Vagina (tissue), 2 donors: ENCODE results near the gene DLG2.
"Not testable (repeated sequence)": the region's sequence is repeated elsewhere in the genome, so short reads cannot be mapped to it uniquely, and the experiment has no call there.

Experiments
- POLR2AphosphoS5 ChIP-seq, 2 donors: sonication (generic); formaldehyde crosslinking; IDR thresholded peaks; one replicate each; pipeline ENCODE4 v1.9.0; 2017; ENCODE audit warnings: antibody characterized with exemption in 2 of 2, mild to moderate bottlenecking in 2 of 2, low read depth in 1 of 2; ENCODE audit not compliant: insufficient read depth in 1 of 2
- TF ChIP-seq, protein P1 (sequence below), 3 experiments: fragments of 450-650 bp in 2 of 3; fragments of 200-600 bp in 1 of 3; sonication (generic) in 1 of 3; IDR thresholded peaks; one replicate each; pipeline ENCODE4 v1.5.1; 2017 to 2019; ENCODE audit warnings: antibody characterized with exemption in 3 of 3, mild to moderate bottlenecking in 2 of 3, moderate library complexity in 2 of 3

DNA sequence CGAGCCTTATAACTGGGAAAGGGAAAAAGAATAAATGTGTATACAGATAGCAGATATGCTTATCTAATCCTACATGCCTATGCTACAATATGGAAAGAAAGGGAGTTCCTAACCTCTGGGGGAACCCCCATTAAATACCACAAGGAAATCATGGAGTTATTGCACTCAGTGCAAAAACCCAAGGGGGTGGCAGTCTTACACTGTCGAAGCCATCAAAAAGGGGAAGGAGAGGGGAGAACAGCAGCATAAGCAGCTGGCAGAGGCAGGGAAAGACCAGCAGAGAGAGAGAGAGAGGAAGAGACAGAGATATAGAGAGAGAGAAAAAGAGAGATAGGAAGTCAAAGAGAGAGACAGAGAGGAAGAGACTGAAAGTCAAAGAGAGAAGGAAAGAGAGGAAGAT, 15.5 kb downstream of the DLG2 start:
- TF ChIP-seq, protein P1, sequence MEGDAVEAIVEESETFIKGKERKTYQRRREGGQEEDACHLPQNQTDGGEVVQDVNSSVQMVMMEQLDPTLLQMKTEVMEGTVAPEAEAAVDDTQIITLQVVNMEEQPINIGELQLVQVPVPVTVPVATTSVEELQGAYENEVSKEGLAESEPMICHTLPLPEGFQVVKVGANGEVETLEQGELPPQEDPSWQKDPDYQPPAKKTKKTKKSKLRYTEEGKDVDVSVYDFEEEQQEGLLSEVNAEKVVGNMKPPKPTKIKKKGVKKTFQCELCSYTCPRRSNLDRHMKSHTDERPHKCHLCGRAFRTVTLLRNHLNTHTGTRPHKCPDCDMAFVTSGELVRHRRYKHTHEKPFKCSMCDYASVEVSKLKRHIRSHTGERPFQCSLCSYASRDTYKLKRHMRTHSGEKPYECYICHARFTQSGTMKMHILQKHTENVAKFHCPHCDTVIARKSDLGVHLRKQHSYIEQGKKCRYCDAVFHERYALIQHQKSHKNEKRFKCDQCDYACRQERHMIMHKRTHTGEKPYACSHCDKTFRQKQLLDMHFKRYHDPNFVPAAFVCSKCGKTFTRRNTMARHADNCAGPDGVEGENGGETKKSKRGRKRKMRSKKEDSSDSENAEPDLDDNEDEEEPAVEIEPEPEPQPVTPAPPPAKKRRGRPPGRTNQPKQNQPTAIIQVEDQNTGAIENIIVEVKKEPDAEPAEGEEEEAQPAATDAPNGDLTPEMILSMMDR (IDR thresholded peaks at IDR 0.05): not testable (repeated sequence)
- not testable (repeated sequence) for TF ChIP-seq POLR2AphosphoS5 (IDR thresholded peaks at IDR 0.05; ENCODE audit: insufficient read depth in 1 of 2, low read depth in 1 of 2)
